SK-N-SH (cell line): ENCODE measurements around the gene MED27.
A peak's percentile ranks its signal among the peaks of the same experiment; 100 is the strongest.

Experiments used
- CTCF ChIP-seq: fragments of 200-600 bp; sonication (generic); IDR thresholded peaks from 2 replicates; pipeline ENCODE4 v1.6.1; 2017; ENCODE audit warnings: antibody characterized with exemption, mild to moderate bottlenecking, moderate library complexity
- EP300 ChIP-seq, 2 experiments: IDR thresholded peaks; 2 replicates each; pipeline versions ENCODE4 v1.4.0 to v1.6.1; 2012; ENCODE audit warnings: borderline replicate concordance in 1 of 2, low read depth in 1 of 2, low read length in 1 of 2
- EZH2phosphoT487 ChIP-seq: fragments of 200-600 bp; sonication (generic); IDR thresholded peaks from 2 replicates; pipeline ENCODE4 v1.6.1; 2017; ENCODE audit warnings: low read depth, mixed run types, mild to moderate bottlenecking, antibody characterized with exemption, moderate library complexity, borderline replicate concordance
- FOSL2 ChIP-seq: IDR thresholded peaks from 2 replicates; pipeline ENCODE4 v1.4.0; 2012; ENCODE audit warnings: low read depth, mild to moderate bottlenecking, moderate library complexity, borderline replicate concordance
- MEF2A ChIP-seq: IDR thresholded peaks from 2 replicates; pipeline ENCODE4 v1.4.0; 2012; ENCODE audit warnings: low read depth, borderline replicate concordance
- RFX5 ChIP-seq: IDR thresholded peaks from 2 replicates; pipeline ENCODE4 v1.6.1; 2012; ENCODE audit warnings: mild to moderate bottlenecking, improper control_type of control experiment, low read length
- TAF1 ChIP-seq: IDR thresholded peaks from 2 replicates; pipeline ENCODE4 v1.6.1; 2012; ENCODE audit warnings: low read depth, mild to moderate bottlenecking, low read length, moderate library complexity, borderline replicate concordance

- TF ChIP-seq RFX5 = no peak
- no peak for TF ChIP-seq TAF1
- TF ChIP-seq CTCF = no peak
- no peak for TF ChIP-seq MEF2A
- TF ChIP-seq EP300 (IDR thresholded peaks at IDR 0.05; ENCODE audit: borderline replicate concordance in 1 of 2, low read depth in 1 of 2, low read length in 1 of 2) = peak in 1 of 2 experiments; percentile 91; a peak in 2 of 4 replicates
- TF ChIP-seq FOSL2 = no peak
- TF ChIP-seq EZH2phosphoT487 = no peak
These were observed 85.1 kb downstream of the MED27 start for GRCh38 chr9:131994364-131995125.
